Spleen (tissue), 7 donors: ENCODE measurements around the gene LRRC7.

Source experiments
- CTCF ChIP-seq, 11 experiments: fragments of 200-600 bp in 7 of 11; fragments of 450-650 bp in 4 of 11; sonication (generic) in 4 of 11; IDR thresholded peaks in 8 of 11; conservative IDR thresholded peaks in 3 of 11; 1 replicate in 7 of 11; 2 replicates in 4 of 11; pipeline versions ENCODE4 v1.4.0 to v1.8.0; 2016 to 2021; ENCODE audit warnings: antibody characterized with exemption in 11 of 11, inconsistent platforms in 4 of 11, mild to moderate bottlenecking in 1 of 11
- POLR2A ChIP-seq, 3 donors: fragments of 450-650 bp; IDR thresholded peaks; one replicate each; pipeline ENCODE4 v1.5.1; 2017; ENCODE audit warnings: antibody characterized with exemption in 3 of 3, mild to moderate bottlenecking in 1 of 3
- POLR2AphosphoS5 ChIP-seq, 3 donors: sonication (generic); formaldehyde crosslinking; IDR thresholded peaks; one replicate each; pipeline ENCODE4 v1.5.1; 2017; ENCODE audit warnings: antibody characterized with exemption in 3 of 3
- donor health status: DM: no; HTN: no; CAD: no; lungs with moderate emphysema.
- donor health status: DM: no; HTN: no; CAD: no.
- donor health status: DM: no; HTN: no; CAD: no.

GRCh38 chr1:69540052-69540451 lies 27.7 kb upstream of the LRRC7 start:
- TF ChIP-seq CTCF (IDR thresholded peaks at IDR 0.05 in 8 of 11, conservative IDR thresholded peaks at IDR 0.05 in 3 of 11) (no peak), POLR2A (IDR thresholded peaks at IDR 0.05) (no peak), POLR2AphosphoS5 (IDR thresholded peaks at IDR 0.05) (no peak)
